Measurements from ENCODE around the gene CSRP1.

CSRP1 gene

GRCh38 chr1:201533836-201534235 is 26.9 kb upstream of the CSRP1 start:
- Histone ChIP-seq H3K27me3 (no peaks in the 10 kb centered on the region), H3K36me3 (no peaks in the 10 kb centered on the region), H3K4me3 (ENCODE audit: low read depth, low read length) (no peak overlapping the region), H3K9me3 (no peaks in the 10 kb centered on the region), H3K4me1 (peaks cover 9% of the 10 kb centered on the region; the same call in 1 of the 2 replicates)
- no peak for TF ChIP-seq CTCF (IDR thresholded peaks at IDR 0.05; ENCODE audit: low read depth, low read length)
- no peak for DNase-seq

GRCh38 chr1:201531551-201532425 is 24.9 kb upstream of the CSRP1 start:
- no peak overlapping the region for H3K4me3 ChIP-seq (ENCODE audit: low read depth, low read length)
- no peaks in the 10 kb centered on the region for H3K9me3 ChIP-seq
- H3K4me1 ChIP-seq: peaks cover 9% of the 10 kb centered on the region; the same call in 1 of the 2 replicates
- TF ChIP-seq CTCF (IDR thresholded peaks at IDR 0.05; ENCODE audit: low read depth, low read length): no peak
- no peaks in the 10 kb centered on the region for H3K27me3 ChIP-seq
- H3K36me3 ChIP-seq: no peaks in the 10 kb centered on the region
- peak; percentile 16 for DNase-seq

DNA sequence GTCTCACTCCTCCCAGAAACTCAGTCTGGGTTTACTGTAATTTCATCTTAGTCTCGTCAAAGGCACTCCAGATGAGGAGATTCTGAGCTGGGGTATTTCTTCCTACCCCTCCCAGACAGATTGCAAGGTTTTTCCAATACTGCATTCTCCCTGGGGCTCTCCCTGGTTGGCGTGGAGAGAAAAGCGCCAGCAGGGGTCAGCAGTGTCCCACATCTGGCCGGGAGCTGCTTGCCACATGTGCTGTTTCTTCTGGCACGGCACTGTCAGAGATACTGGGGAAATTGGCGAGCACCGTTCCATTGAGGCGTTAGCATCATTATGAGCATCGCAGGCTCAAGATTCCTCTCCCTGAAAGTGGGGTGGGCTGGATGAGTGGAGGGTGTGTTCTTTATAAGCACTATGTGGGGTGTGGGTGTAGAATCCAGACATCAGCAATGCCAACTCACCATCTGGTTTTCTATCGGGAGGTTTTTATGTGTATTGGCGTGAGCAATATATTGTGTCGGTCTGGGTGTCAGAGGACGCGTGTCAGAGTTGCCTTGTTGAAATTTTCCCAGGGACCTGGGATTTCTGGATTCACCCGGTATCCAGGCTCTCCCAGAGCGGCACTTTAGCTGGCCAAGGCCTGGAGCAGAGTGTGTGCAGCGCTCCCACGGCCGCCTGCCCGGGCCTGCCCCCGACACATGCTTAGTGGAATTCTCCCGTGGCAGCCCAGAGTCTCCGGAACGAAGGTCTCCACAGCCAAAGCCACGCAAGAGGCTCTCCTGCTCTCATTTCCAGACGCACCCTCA is 24.0 kb upstream of the CSRP1 start:
- Histone ChIP-seq H3K36me3 (no peaks in the 10 kb centered on the region), H3K27me3 (no peaks in the 10 kb centered on the region), H3K4me3 (ENCODE audit: low read depth, low read length) (no peak overlapping the region), H3K9me3 (no peaks in the 10 kb centered on the region), H3K4me1 (peaks cover 9% of the 10 kb centered on the region; the same call in 1 of the 2 replicates)
- peak; percentile 93 for TF ChIP-seq CTCF (IDR thresholded peaks at IDR 0.05; ENCODE audit: low read depth, low read length)
- peak; percentile 85 for DNase-seq

GRCh38 chr1:201528631-201529252 is 21.8 kb upstream of the CSRP1 start:
- Histone ChIP-seq H3K4me3 (ENCODE audit: low read depth, low read length) (no peak overlapping the region), H3K4me1 (peaks cover 5% of the 10 kb centered on the region; the same call in 1 of the 2 replicates), H3K9me3 (no peaks in the 10 kb centered on the region), H3K27me3 (no peaks in the 10 kb centered on the region), H3K36me3 (no peaks in the 10 kb centered on the region)
- no peak for DNase-seq
- TF ChIP-seq CTCF (IDR thresholded peaks at IDR 0.05; ENCODE audit: low read depth, low read length): no peak

DNA sequence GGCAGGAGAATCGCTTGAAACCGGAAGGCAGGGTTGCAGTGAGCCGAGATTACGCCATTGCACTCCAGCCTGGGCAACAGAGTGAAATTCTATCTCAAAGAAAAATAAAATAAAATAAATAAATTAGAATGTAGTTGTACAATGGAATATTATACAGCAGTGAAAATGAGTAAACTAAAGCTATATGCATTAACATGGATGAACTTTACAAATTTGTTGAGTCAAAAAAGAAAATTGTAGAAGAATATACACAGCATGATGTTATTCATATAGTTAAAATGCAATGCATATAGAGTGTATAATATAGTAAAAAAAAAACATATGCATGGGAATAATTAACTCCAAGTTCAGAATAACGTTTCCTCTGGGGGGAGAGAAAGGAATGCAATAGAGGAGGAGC is 21.0 kb upstream of the CSRP1 start:
- TF ChIP-seq CTCF (IDR thresholded peaks at IDR 0.05; ENCODE audit: low read depth, low read length): no peak
- Histone ChIP-seq H3K4me3 (ENCODE audit: low read depth, low read length) (no peak overlapping the region), H3K36me3 (no peaks in the 10 kb centered on the region), H3K4me1 (peaks cover 5% of the 10 kb centered on the region; the same call in 1 of the 2 replicates), H3K27me3 (no peaks in the 10 kb centered on the region), H3K9me3 (no peaks in the 10 kb centered on the region)
- no peak for DNase-seq
